DMS79 (cell line): ENCODE data around the gene VPS37C.
"Not testable (repeated sequence)": the region's sequence is repeated elsewhere in the genome, so short reads cannot be mapped to it uniquely, and the experiment has no call there.

Experiments
- DNase-seq: peaks from one replicate; lab custom pipeline; 2025; lab: John Stamatoyannopoulos, UW

The VPS37C gene

GRCh38 chr11:61117168-61117520, 44.1 kb downstream of the VPS37C start:
- DNase-seq, result no peak

DNA sequence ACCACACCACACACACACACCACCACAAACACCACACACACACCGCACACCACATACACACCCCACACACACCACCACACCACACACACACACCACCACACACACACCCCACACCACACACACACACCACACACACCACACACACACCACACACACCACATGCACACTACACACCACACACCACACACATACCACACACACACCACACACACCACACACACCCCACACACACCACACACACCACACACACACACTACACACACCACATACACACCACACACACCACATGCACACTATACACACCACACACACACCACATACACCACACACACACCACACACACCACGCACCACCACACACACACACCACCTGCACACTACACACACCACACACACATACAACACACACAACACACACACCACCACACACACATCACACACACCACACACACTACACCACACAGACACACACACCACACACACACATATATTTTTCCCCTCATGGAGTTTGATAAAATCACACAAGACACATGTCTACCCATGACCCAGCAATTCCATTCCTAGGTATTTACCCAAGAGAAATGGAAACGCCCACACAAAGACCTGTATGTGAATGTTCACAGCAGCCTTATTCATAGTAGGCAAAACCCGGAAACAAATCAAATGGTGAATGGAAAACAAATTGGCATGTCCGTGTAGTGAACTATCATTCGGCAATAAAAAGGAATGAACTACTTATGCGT, 44.6 kb downstream of the VPS37C start:
- no peak for DNase-seq

- no peak for DNase-seq
Measured at GRCh38 chr11:61115498-61116224, 45.6 kb downstream of the VPS37C start.

- DNase-seq, result no peak
Measured at GRCh38 chr11:61114913-61115312, 46.3 kb downstream of the VPS37C start.

GRCh38 chr11:61113201-61113600, 48.0 kb downstream of the VPS37C start:
- no peak for DNase-seq

DNA sequence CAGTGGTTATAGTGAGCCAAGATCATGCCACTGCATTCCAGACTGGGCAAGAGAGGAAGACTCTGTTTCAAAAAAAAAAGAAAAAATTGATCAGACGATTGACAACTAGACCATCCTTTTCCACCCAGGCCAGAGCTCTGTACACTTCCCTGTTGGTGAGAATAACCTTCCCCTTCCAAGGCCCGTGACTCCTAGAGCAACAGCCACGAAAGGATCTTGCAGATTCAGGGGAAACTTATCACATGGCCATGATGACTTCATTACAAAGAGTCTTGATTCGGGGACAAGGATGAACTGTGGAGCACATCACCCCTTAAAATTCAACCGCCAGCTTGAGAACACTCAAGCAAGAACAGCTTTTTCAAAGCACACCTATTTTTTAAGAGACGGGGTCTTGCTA, 48.7 kb downstream of the VPS37C start:
- no peak for DNase-seq

DNA sequence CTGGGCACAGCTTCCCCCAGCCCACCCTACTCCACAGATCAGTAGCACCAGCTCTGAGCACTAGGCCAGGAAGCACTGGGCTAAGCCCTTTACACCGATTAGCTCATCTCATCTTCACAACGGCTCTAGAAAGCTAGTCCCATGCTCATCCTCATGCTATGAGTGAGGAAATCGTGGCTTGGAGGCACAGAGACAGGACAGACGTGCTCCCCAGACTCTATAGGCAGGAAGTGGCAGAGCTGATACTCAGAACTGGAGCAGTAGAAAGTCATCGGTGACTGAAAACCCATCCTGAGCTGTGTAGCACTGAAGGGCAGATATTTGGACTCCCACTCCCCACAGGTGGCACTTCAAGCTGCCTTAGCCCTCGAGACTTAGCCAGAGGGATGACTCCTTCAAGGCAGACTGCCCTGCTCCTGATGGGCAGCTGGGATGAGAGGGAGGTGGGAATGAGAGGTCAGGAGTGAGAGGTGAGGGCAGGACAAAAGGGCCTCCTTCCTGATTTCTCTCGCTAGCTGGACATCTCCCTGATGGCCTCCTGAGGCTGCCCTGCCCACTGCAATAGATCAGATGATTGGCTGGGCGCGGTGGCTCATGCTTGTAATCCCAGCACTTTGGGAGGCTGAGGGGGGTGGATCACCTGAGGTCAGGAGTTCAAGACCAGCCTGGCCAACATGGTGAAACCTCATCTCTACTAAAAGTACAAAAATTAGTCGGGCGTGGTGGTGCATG, 49.3 kb downstream of the VPS37C start:
- DNase-seq, result no peak

GRCh38 chr11:61111050-61111435, 50.2 kb downstream of the VPS37C start:
- DNase-seq, result no peak

- DNase-seq, result no peak
Measured at GRCh38 chr11:61110255-61111049, 50.8 kb downstream of the VPS37C start.

DNA sequence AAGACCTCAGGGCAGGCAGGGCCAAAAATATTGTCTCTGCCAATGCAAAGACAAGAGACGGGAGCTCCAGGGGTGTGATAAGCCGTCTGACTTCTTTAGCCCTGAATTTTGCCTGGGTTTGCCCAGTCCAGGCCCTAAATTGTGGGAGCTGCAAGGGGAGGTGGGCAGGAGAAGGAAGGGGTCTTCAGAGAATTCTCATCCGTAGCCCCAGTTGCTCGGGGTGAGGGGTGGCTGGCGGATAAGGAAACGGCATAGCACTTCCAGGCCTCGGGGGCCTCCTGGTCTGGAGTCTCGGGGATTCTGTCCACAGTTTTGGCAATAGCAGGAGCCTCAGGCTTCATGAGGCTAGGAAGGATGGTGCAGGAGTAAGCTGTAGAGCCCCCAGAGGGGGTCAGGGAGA, 51.6 kb downstream of the VPS37C start:
- no peak for DNase-seq

GRCh38 chr11:61108847-61109585, 52.2 kb downstream of the VPS37C start:
- DNase-seq, result no peak

DNA sequence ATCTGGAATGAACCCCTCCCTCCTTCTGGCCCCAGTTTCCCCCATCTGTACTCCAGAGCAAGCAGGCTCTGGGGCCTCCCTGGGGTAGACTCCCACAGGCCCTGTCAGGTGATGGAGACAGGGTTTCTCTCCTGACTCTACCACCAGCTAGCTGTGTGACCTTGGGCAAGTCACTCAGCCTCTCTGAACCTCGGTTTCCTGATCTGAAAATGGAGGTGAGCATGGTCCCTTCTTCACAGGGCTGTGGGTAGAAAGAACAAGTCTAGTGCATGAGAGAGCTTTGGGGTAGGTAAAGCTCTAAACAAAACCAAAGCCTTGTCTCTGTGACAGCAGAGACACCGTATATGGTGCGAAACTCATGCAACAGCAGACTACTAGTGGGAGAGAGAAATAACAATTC, 53.3 kb downstream of the VPS37C start:
- no peak for DNase-seq

DNA sequence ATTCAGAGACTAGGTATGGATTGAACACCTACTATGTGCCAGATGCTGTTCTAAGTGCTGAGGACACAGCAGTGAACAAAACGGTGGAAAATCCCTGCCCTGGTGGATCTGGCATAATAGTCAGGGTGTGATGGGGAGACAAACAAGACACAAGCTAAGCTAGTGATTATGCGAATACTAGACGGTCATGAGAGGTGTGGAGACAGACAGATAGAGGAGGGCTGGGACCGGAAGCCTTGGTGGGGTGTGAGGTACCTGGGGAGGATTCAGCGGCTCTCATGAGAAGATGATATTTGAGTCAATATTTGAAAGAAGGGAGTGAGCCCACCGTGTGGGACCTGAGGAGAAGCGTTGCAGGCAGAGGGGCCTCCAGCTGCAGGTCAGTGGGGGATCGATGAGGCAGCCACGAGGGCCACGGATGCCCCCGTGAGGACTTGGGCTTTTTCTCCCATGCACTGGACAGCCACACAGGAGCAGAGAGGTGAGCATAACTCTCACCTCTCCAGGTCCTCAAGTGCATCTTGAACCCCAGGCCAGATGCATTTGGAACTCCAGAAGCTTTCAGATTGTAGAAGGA, 54.2 kb downstream of the VPS37C start:
- DNase-seq, result no peak

DNA sequence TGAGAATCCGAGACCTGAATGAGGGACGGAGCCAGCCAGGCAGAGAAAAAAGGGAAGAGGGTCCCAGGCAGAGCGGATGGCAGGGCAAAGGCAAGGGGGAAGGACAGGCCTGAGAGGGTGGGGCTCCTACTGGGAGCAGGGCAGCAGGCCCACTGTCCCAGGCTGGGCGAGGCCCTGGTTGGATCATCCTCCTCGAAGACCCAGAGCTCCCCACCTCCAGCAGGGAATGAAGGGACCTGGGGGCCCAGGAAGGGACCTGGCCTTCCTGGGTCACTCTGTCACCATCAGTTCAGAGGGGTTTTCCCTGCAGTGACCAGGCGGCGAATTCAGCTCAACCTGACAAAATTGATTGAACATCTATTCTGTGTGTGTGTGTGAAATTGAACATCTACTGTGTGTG, 54.9 kb downstream of the VPS37C start:
- no peak for DNase-seq

DNA sequence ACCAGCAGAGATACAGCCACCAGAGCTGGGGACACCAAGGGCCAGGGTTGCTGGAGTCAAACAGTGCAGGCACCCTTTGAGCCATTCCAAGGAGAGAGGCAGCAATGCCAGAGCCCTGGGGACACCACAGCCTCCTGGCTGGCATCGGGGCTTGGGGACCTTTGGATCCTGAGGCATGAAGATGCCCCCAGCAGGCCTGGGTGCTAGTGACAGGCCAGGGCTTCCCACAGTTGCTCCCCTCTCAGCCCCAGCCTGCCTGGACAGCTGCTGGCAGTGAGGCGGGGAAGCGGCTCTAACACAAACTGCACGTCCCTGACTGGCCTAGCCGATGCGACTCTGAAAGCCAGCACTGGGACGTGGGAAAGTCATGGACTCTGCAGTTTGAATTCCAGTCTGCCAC, 56.3 kb downstream of the VPS37C start:
- no peak for DNase-seq

DNA sequence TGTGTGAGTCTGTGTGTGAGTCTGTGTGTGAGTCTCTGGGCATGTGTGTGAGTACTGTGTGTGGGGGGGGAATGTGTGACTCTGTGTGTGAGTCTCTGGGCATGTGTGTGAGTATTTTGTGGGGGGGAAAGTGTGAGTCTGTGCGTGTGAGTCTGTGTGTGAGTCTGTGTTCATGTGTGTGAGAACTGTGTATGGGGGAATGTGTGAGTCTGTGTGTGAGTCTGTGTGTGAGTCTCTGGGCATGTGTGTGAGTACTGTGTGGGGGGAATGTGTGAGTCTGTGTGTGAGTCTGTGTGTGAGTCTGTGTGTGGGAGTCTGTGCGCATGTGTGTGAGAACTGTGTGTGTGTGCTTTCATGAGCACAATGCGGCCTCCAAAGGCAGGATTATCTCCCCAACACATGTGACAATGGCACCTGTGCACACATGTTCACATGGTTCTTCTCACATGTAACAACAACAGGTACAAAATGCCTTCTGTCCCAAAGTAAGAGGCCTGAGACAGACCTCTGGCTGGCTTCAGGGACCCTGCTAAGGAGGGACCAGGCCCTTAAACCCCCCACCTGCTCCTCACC, 57.3 kb downstream of the VPS37C start:
- DNase-seq, result no peak

- DNase-seq, result no peak
Measured at GRCh38 chr11:61102667-61103571, 58.3 kb downstream of the VPS37C start.

DNA sequence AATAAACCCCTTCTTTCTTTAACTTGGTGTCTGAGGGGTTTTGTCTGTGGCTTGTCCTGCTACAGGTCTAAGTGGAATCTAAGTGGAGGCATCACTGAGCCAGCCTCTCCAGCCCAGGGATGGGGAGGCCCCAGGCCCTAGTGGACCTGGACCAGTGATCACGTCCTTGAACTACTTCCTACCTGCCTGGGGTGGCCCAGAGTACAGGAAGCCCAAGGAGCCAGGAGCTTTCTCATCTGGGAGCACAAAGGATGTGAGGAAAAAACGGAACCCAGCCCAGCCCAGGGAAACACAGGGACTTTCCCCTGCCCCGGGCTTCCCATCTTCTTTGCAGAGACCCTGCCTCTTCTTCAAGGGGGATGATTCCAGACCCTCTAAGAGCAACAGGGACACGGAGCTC, 62.4 kb downstream of the VPS37C start:
- DNase-seq, result no peak

GRCh38 chr11:61098261-61098660, 63.0 kb downstream of the VPS37C start:
- not testable (repeated sequence) for DNase-seq

GRCh38 chr11:61095021-61095420, 66.2 kb downstream of the VPS37C start:
- DNase-seq, result no peak
